A549 (cell line): ENCODE measurements around the gene VNN1.

Experiments
- CTCF ChIP-seq: fragments of >200 bp; sonication (Bioruptor Twin); formaldehyde crosslinking; IDR thresholded peaks from 3 replicates; pipeline ENCODE4 v1.5.1; 2016
- ELK1 ChIP-seq: fragments of 150-350 bp; IDR thresholded peaks from 2 replicates; pipeline ENCODE4 v1.6.1; 2014; ENCODE audit warnings: low read depth, mild to moderate bottlenecking, low read length
- EP300 ChIP-seq, 2 experiments: fragments of >200 bp; sonication (Bioruptor Twin); formaldehyde crosslinking; IDR thresholded peaks; 2 replicates in 1 of 2; 3 replicates in 1 of 2; pipeline ENCODE4 v1.6.1; 2016 to 2017
- ESRRA ChIP-seq: fragments of 150-350 bp; IDR thresholded peaks from 2 replicates; pipeline ENCODE4 v1.6.1; 2014; ENCODE audit warnings: mild to moderate bottlenecking, low read length, borderline replicate concordance
- HDAC2 ChIP-seq: fragments of 200-600 bp; sonication (generic); IDR thresholded peaks from 2 replicates; pipeline ENCODE4 v1.6.1; 2016
- POLR2A ChIP-seq: IDR thresholded peaks from 2 replicates; pipeline ENCODE4 v1.6.1; 2012; ENCODE audit warnings: mild to moderate bottlenecking, low read length
- REST ChIP-seq: fragments of 200-600 bp; sonication (generic); IDR thresholded peaks from 2 replicates; pipeline ENCODE4 v1.6.1; 2016; ENCODE audit warnings: antibody characterized with exemption, mild to moderate bottlenecking, moderate library complexity
- SREBF2 ChIP-seq: fragments of 450-650 bp; IDR thresholded peaks from 2 replicates; pipeline ENCODE4 v1.6.1; 2014; ENCODE audit warnings: mild to moderate bottlenecking, moderate library complexity

- TF ChIP-seq POLR2A = no peak
- no peak for TF ChIP-seq CTCF
- no peak for TF ChIP-seq REST
- TF ChIP-seq ELK1 = no peak
- TF ChIP-seq HDAC2 = no peak
- TF ChIP-seq SREBF2 = no peak
- TF ChIP-seq ESRRA = no peak
- TF ChIP-seq EP300 (IDR thresholded peaks at IDR 0.05) = no peak
These were observed 37.5 kb upstream of the VNN1 start for GRCh38 chr6:132751306-132751705.
